T-helper 1 cell treated with Interleukin-12 subunit alpha and Interleukin-12 subunit beta and Interleukin-4 antibody, amounts not matched to agents 30 ng/mL and 1 ng/mL, for 36 hours (primary cell): ENCODE measurements around the gene VKORC1. TPM values are rescaled to one million over a fixed set of nuclear protein-coding genes. Genes with fewer than 3 reads are reported as not detected.

Experiments used
- intact Hi-C: fragments of 100-400 bp; cut with micrococcal nuclease; formaldehyde crosslinking; loops from one replicate; pipeline ENCODE4 v1.15.1; 2024
- total RNA-seq: library from RNA; stranded (reverse); gene quantifications from 2 replicates; pipeline ENCODE4 v1.2.3, GENCODE V29; 2022

The VKORC1 gene
- total RNA-seq, 1 donor from 2014 or later, result 63.1 TPM

- intact Hi-C loops, result no loop called here
Observed at GRCh38 chr16:31067342-31067741, 27.3 kb downstream of the VKORC1 start.

- intact Hi-C loops, result loop anchor here (1.0 kb wide), 1 partner anchor 7 kb away; no protein-coding TSS in a partner anchor
Observed at GRCh38 chr16:31064882-31065461, 29.6 kb downstream of the VKORC1 start.

- intact Hi-C loops, result loop anchor here (1.0 kb wide), 1 partner anchor 8 kb away; no protein-coding TSS in a partner anchor
Observed at GRCh38 chr16:31063843-31064611, 30.6 kb downstream of the VKORC1 start.

- intact Hi-C loops, result no loop called here
Observed at GRCh38 chr16:31063495-31063842, 31.1 kb downstream of the VKORC1 start.

- intact Hi-C loops, result no loop called here
Observed at GRCh38 chr16:31061813-31062440, 32.7 kb downstream of the VKORC1 start.

- intact Hi-C loops, result no loop called here
Observed at GRCh38 chr16:31061126-31061812, 33.3 kb downstream of the VKORC1 start.

- intact Hi-C loops, result no loop called here
Observed at GRCh38 chr16:31055613-31056012, 39.0 kb downstream of the VKORC1 start.

GRCh38 chr16:31052114-31052513, 42.5 kb downstream of the VKORC1 start:
- intact Hi-C loops, result no loop called here

- intact Hi-C loops, result no loop called here
Observed at GRCh38 chr16:31050280-31051030, 44.1 kb downstream of the VKORC1 start.

GRCh38 chr16:31043898-31044481, 50.6 kb downstream of the VKORC1 start:
- intact Hi-C loops, result no loop called here

- intact Hi-C loops, result no loop called here
Observed at GRCh38 chr16:31043352-31043751, 51.2 kb downstream of the VKORC1 start.

- intact Hi-C loops, result no loop called here
Observed at GRCh38 chr16:31042866-31043265, 51.7 kb downstream of the VKORC1 start.

Other genes starting within 250 kb of the VKORC1 start
- gene BCL7C, start 200.7 kb downstream of the VKORC1 start, total RNA-seq, result 26.3 and 26.7 TPM in 2 replicates
- 0.12 and 0.39 TPM in 2 replicates for gene CTF1, start 198.2 kb downstream of the VKORC1 start, total RNA-seq
- 24.8 and 28.5 TPM in 2 replicates for gene FBXL19, start 171.2 kb downstream of the VKORC1 start, total RNA-seq
- 22.3 and 23.0 TPM in 2 replicates for gene ORAI3, start 145.7 kb downstream of the VKORC1 start, total RNA-seq
- 25.9 and 27.8 TPM in 2 replicates for gene SETD1A, start 137.0 kb downstream of the VKORC1 start, total RNA-seq
- gene HSD3B7, start 109.6 kb downstream of the VKORC1 start, total RNA-seq, result 9.0 and 10.6 TPM in 2 replicates
- gene STX1B, start 84.2 kb downstream of the VKORC1 start, total RNA-seq, result 1.5 and 1.6 TPM in 2 replicates
- gene STX4, start 61.2 kb downstream of the VKORC1 start, total RNA-seq, result 93.7 and 102 TPM in 2 replicates
- gene ZNF668, start 20.6 kb downstream of the VKORC1 start, total RNA-seq, result 14.5 and 15.5 TPM in 2 replicates
- gene ZNF646, start 20.4 kb downstream of the VKORC1 start, total RNA-seq, result 31.3 and 33.0 TPM in 2 replicates
- 4.1 and 5.5 TPM in 2 replicates for gene PRSS53, start 5.9 kb downstream of the VKORC1 start, total RNA-seq
- 24.6 and 25.4 TPM in 2 replicates for gene BCKDK, start 13.6 kb upstream of the VKORC1 start, total RNA-seq
- gene KAT8, start 22.9 kb upstream of the VKORC1 start, total RNA-seq, result 53.5 and 55.4 TPM in 2 replicates
- not detected in 2 replicates for gene PRSS8, start 40.9 kb upstream of the VKORC1 start, total RNA-seq
- gene PRSS36, start 55.3 kb upstream of the VKORC1 start, total RNA-seq, result 1.1 and 2.1 TPM in 2 replicates
- 718 and 732 TPM in 2 replicates for gene FUS, start 85.3 kb upstream of the VKORC1 start, total RNA-seq
- gene PYCARD, start 108.0 kb upstream of the VKORC1 start, total RNA-seq, result 96.1 and 98.3 TPM in 2 replicates
- gene TRIM72, start 119.3 kb upstream of the VKORC1 start, total RNA-seq, result 0.12 TPM in 1 of 2 replicates, not detected in the other
- gene PYDC1, start 122.3 kb upstream of the VKORC1 start, total RNA-seq, result not detected in 2 replicates
- gene ITGAM, start 165.2 kb upstream of the VKORC1 start, total RNA-seq, result 88.2 and 91.3 TPM in 2 replicates